Lung (tissue), 12 donors: ENCODE measurements around the gene INSC. TPM values are rescaled to one million over a fixed set of nuclear protein-coding genes. Genes with fewer than 3 reads are reported as not detected.

Experiments used
- ATAC-seq: fragments of 200-7000 bp; cut with Tn5 transposase; one replicate; pipeline ENCODE4 v1.9.1; 2020; ENCODE audit warnings: moderate number of reproducible peaks; ENCODE audit not compliant: insufficient read depth, low FRiP score
- DNase-seq, 3 donors: peaks; one replicate each; pipeline ENCODE4 v3.0.0-alpha.2; 2013 to 2017
- H3K27ac ChIP-seq, 2 donors: one replicate each; pipeline ENCODE4 v1.5.1; 2013; ENCODE audit warnings: mild to moderate bottlenecking in 2 of 2, moderate library complexity in 2 of 2, control low read depth in 1 of 2, inconsistent platforms in 1 of 2, low read depth in 1 of 2, low read length in 1 of 2
- H3K27me3 ChIP-seq, 3 donors: one replicate each; pipeline ENCODE4 v1.5.1; 2013; ENCODE audit warnings: low read length in 2 of 3; ENCODE audit not compliant: control insufficient read depth in 3 of 3, insufficient read depth in 3 of 3
- H3K36me3 ChIP-seq, 4 donors: one replicate each; pipeline ENCODE4 v1.5.1; 2013; ENCODE audit warnings: low read length in 4 of 4, mild to moderate bottlenecking in 1 of 4, moderate library complexity in 1 of 4; ENCODE audit not compliant: control insufficient read depth in 4 of 4, insufficient read depth in 4 of 4
- H3K4me1 ChIP-seq, 5 donors: one replicate each; pipeline ENCODE4 v1.5.1; 2013; ENCODE audit warnings: low read length in 5 of 5, mild to moderate bottlenecking in 2 of 5, moderate library complexity in 1 of 5; ENCODE audit not compliant: control insufficient read depth in 5 of 5, insufficient read depth in 5 of 5
- H3K4me3 ChIP-seq: one replicate; pipeline ENCODE4 v1.5.1; 2013; ENCODE audit warnings: mild to moderate bottlenecking, control low read depth, moderate library complexity
- H3K9ac ChIP-seq, 2 donors: one replicate each; pipeline ENCODE4 v1.5.1; 2013; ENCODE audit warnings: low read length in 2 of 2, control low read depth in 1 of 2; ENCODE audit not compliant: insufficient read depth in 1 of 2
- H3K9me3 ChIP-seq, 4 donors: one replicate each; pipeline ENCODE4 v1.5.1; 2013; ENCODE audit warnings: low read length in 3 of 4, mild to moderate bottlenecking in 1 of 4, moderate library complexity in 1 of 4; ENCODE audit not compliant: control insufficient read depth in 4 of 4, insufficient read depth in 3 of 4
- CTCF ChIP-seq: IDR thresholded peaks from 2 replicates; pipeline ENCODE4 v1.5.1; 2012; ENCODE audit warnings: mild to moderate bottlenecking; ENCODE audit errors: control extremely low read depth, extremely low read depth
- WGBS, 2 donors: extraction: QIAGEN DNeasy Blood & Tissue Kit; methylation state at CpG; one replicate each; pipeline ENCODE4 v1.1.7; 2013; 5-methylcytosine and 5-hydroxymethylcytosine counted together
- polyA plus RNA-seq, 2 donors: library from polyadenylated mRNA; stranded (reverse); fragments of 200-250 nt; gene quantifications; one replicate each; pipeline ENCODE4 v1.2.1, GENCODE V29; 2013
- total RNA-seq, 2 donors: library from RNA; depleted of rRNA in 1 of 2; stranded (reverse); fragments of >200 nt in 1 of 2; gene quantifications; one replicate each; pipeline ENCODE4 v1.2.1, GENCODE V29; 2014 to 2021
- donor health status: control.
- donor health status: control.
- donor health status: Bipolar disorder and iron deficiency.
- donor health status: healthy.
- donor health status: DM: yes; HTN: yes; CAD: no.

Gene INSC
- total and polyA plus RNA-seq, 4 donors = 0.49 to 0.91 (median 0.73) TPM

- Histone ChIP-seq H3K4me1 (no peaks in the 10 kb centered on the region), H3K27me3 (no peaks in the 10 kb centered on the region), H3K9ac (no peak overlapping the region), H3K9me3 (peaks cover 0 to 2% (median 2%) of the 10 kb centered on the region in 4 donors), H3K36me3 (no peaks in the 10 kb centered on the region), H3K4me3 (no peak overlapping the region), H3K27ac (no peak overlapping the region)
- ATAC-seq (no peak), DNase-seq (no peak)
- no peak for TF ChIP-seq CTCF
- WGBS, 2 donors = 59 to 69% methylated on average over 4 of the region's 4 CpGs
These were observed 6.8 kb upstream of the INSC start for GRCh38 chr11:15107730-15108515.

DNA sequence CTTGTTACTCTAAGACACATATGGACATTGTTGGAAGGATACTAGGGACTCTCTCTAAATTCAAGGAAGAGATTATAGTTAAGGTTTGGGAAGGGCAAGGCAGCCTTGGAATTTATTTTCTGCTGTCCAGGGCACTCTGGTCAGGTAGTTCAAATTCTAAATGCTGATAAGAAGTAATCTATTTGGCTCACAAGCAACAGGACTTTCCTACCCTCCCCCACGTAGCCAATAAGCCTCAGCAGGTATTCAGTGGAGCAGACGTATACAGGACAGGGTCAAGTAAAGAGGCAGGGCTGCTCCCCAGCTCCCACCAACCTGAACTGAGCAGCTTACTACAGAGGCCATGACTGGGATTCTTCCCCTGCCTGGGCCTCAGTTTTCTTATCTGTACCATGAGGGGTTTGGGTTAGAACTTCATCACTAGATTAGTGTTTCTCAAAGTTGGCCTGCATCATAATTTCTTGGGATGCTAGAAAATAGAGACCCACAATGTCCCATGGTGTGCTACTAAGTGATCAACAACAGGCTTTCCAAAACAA, 6.1 kb upstream of the INSC start:
- H3K36me3 ChIP-seq = no peaks in the 10 kb centered on the region
- ATAC-seq (no peak), DNase-seq (no peak)
- H3K9me3 ChIP-seq = peaks cover 0 to 2% (median under 1%) of the 10 kb centered on the region in 4 donors
- 80 to 82% methylated on average over 2 of the region's 2 CpGs for WGBS, 2 donors
- TF ChIP-seq CTCF = no peak
- no peak overlapping the region for H3K4me3 ChIP-seq
- no peak overlapping the region for H3K9ac ChIP-seq
- H3K4me1 ChIP-seq = no peaks in the 10 kb centered on the region
- no peak overlapping the region for H3K27ac ChIP-seq
- no peaks in the 10 kb centered on the region for H3K27me3 ChIP-seq

DNA sequence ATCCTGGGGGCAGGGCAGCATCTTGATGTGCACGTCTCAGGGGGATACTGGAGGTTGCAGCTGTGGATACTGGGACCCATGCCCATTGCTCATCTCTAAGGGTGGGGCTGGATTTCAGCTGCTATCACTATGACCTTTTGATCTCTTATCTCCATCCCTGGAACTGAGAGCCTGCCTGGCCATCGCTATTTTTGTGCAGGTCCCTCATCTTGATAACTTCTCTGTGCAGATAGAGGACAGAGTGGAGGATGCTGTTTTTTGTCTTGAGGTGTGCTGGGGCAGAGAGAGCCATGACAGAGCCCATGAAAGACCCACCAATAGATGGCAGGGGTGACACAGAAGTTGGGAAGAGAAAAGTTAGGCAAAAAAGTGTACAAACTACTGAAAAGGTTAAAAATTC, 5.1 kb upstream of the INSC start:
- Histone ChIP-seq H3K36me3 (no peaks in the 10 kb centered on the region), H3K27me3 (no peaks in the 10 kb centered on the region), H3K27ac (no peak overlapping the region), H3K9me3 (peaks cover 0 to 1% (median 0%) of the 10 kb centered on the region in 4 donors), H3K9ac (no peak overlapping the region), H3K4me3 (no peak overlapping the region), H3K4me1 (peaks cover 0 to 4% (median 0%) of the 10 kb centered on the region in 5 donors)
- DNase-seq = no peak
- TF ChIP-seq CTCF = no peak
- 70 to 79% methylated on average over 2 of the region's 2 CpGs for WGBS, 2 donors
- no peak for ATAC-seq
